GM12872 (cell line): ENCODE data around the gene CD34.

Source experiments
- CTCF ChIP-seq: IDR thresholded peaks from 3 replicates; pipeline ENCODE4 v1.5.1; 2011; ENCODE audit warnings: low read depth, mild to moderate bottlenecking, low read length, moderate library complexity; ENCODE audit not compliant: insufficient read depth

Gene CD34

DNA sequence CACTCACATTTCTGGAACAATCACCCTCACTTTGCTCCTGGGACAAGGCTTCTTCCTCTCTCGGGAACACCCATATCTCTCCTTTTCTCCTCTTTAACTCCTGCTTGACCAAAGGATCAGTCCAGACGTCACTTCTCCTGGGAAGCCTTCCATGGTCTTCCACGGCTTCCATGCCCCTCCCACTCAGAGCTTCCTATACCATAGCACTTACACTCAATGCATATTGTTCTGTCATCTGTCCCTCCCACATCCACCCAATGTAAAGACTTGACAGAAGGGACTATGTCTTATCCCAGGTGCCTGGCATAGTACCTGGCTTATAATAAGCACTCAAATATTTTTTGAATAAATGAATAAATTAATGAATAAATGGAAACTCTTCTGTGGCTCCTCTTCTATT, 28.2 kb downstream of the CD34 start:
- TF ChIP-seq CTCF, result no peak

DNA sequence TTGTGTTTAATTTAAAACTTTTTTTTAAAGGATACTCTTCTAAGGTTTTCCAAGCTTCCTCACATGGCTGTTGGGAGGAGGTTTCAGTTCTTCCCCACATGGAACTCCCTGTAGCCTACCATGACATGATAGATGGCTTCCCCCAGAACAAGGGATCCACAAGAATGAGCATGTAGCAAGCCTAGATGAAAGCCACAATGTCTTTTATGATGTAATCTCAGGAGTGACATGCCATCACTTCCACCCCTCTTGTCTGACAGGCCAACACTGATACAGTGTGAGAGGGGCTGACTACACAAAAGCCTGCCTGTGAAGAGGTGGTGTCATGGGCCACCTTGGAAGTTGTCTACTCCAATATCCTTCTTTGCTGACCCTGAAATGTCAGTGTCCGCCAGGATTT, 32.0 kb downstream of the CD34 start:
- TF ChIP-seq CTCF, result no peak

DNA sequence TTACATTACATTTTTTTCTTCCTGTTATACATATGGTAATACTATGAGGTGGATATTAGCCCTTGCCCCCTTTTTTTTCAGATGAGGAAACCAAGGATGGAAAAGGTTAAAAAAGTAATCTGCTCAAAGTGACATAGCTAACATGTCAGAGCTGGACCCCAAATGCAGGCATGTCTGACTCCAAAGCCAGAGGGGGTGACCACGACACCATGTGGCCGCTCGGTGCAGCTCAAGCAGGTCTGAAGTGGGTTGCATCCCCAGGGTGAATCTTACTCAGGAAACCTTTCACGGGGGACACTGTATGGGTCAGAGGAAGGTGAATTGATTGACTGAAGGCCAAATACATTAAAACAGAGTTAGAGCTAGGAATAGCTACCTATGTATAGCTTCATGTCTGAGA, 34.8 kb downstream of the CD34 start:
- peak; percentile 58 for TF ChIP-seq CTCF

GRCh38 chr1:207875532-207875931, 35.4 kb downstream of the CD34 start:
- TF ChIP-seq CTCF, result no peak

GRCh38 chr1:207873055-207873890, 37.7 kb downstream of the CD34 start:
- no peak for TF ChIP-seq CTCF

GRCh38 chr1:207872621-207873020, 38.3 kb downstream of the CD34 start:
- TF ChIP-seq CTCF, result no peak

- TF ChIP-seq CTCF, result no peak
Measured at GRCh38 chr1:207871117-207871649, 39.7 kb downstream of the CD34 start.
